NCI-H2171 (cell line): ENCODE results near the gene ABL1.

Source experiments
- DNase-seq: peaks from one replicate; lab custom pipeline; 2025; lab: John Stamatoyannopoulos, UW

Gene ABL1

DNA sequence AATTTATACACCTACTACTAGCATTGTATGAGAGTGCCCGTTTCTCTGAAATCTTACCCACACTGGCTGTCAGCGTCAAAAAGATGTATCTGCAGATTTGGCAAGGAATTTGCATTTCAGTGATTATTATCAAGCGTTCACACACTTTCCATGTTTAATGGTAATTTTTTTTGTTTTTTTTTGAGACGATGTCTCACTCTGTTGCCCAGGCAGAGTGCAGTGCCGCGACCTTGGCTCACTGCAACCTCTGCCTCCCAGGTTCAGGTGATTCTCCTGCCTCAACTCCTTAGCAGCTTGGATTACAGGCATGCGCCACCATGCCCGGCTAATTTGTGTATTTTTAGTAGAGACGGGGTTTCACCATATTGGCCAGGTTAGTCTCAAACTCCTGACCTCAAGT lies 14.3 kb downstream of the ABL1 start:
- no peak for DNase-seq

- DNase-seq = no peak
Measured at GRCh38 chr9:130852801-130853200, 17.7 kb downstream of the ABL1 start.

- DNase-seq = no peak
Measured at GRCh38 chr9:130854092-130854491, 19.0 kb downstream of the ABL1 start.

- DNase-seq = no peak
Measured at GRCh38 chr9:130854835-130855234, 19.8 kb downstream of the ABL1 start.

GRCh38 chr9:130856474-130856873 lies 21.4 kb downstream of the ABL1 start:
- DNase-seq = no peak

DNA sequence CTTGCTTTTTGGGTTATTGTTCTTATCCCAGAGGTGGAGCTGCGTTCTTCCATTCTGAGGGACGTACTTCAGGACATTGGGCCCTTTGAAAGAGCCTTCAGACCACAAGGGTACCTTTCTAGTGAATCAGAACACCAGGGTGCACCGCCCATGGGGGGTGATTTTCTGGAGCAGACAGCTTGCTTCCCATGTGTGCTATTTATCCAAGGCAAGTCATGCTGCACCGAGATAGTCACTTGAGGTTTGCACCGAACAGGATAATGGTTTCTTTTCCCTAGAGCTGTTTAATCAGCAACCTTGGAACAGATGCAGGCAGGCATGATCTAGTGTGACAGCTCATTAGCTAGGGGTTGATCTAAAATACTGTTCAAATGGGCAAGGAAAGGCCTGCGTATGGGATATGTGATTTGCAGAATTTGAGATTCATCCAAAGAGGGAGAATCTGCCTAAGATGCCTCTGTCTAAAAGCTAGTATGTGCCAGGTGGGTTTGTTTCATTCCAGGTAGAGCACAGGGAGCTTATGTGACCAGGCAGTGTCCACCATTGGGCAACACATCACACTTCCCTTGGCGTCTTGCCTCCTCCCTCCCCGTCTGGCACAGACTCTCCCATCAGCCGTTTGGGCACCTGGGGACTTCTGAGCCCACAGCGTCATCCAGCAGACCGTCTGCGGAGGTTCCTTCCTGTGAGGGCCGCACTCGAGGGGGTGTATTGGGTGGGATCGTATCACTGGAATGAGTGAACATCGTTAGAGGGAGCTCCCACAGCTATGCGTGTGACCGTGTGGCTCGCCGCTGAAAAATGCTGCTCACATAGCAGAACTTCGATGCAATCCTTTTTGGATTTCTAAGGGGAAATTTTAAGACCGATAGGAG lies 23.0 kb downstream of the ABL1 start:
- peak; percentile 52 for DNase-seq

GRCh38 chr9:130858739-130859705 lies 24.0 kb downstream of the ABL1 start:
- DNase-seq = no peak

GRCh38 chr9:130860458-130861316 lies 25.6 kb downstream of the ABL1 start:
- no peak for DNase-seq

- no peak for DNase-seq
Measured at GRCh38 chr9:130861372-130862180, 26.5 kb downstream of the ABL1 start.

DNA sequence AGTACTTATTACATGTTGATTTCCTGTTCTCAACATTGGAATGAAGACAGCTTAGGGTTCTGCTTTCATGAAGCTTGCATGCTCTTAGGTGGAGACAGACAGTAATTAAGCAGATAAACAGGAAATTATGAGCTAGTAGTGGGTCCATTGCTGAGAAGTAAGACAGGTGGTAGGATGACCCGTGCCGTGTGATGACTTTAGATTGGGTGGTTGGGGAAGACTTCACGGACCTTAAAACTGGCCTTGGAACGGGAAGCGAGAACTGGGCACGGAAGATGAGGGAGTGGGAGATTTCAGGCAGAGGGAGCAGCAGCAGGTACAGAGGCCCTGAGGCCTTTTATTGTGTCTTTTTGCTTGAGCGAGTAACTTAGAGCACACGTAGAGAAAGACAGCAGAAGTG lies 27.2 kb downstream of the ABL1 start:
- no peak for DNase-seq

DNA sequence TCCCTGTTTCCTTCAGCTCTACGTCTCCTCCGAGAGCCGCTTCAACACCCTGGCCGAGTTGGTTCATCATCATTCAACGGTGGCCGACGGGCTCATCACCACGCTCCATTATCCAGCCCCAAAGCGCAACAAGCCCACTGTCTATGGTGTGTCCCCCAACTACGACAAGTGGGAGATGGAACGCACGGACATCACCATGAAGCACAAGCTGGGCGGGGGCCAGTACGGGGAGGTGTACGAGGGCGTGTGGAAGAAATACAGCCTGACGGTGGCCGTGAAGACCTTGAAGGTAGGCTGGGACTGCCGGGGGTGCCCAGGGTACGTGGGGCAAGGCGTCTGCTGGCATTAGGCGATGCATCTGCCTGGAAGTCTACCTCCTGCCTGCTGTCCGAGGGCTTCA lies 27.7 kb downstream of the ABL1 start:
- no peak for DNase-seq

- DNase-seq = no peak
Measured at GRCh38 chr9:130864541-130864940, 29.5 kb downstream of the ABL1 start.

DNA sequence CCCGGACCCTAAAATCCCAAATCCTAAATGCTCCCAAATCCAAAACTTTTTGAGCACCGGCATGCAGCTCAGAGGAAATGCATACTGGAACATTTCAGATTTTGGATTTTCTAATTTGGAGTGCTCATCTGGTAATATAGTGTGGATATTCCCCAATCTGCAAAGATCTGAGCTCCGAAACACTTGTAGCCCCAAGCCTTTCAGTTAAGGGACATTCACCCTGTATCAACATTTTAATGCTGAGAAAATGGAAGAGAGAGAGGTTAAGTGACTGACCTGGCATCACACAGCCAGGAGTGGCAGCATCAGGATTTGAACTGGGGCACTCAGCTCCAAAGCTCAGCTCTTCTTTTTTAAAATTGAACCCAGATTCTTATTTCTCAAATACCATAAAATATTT lies 30.9 kb downstream of the ABL1 start:
- DNase-seq = no peak

- peak; percentile 23 for DNase-seq
Measured at GRCh38 chr9:130866474-130866965, 31.5 kb downstream of the ABL1 start.

DNA sequence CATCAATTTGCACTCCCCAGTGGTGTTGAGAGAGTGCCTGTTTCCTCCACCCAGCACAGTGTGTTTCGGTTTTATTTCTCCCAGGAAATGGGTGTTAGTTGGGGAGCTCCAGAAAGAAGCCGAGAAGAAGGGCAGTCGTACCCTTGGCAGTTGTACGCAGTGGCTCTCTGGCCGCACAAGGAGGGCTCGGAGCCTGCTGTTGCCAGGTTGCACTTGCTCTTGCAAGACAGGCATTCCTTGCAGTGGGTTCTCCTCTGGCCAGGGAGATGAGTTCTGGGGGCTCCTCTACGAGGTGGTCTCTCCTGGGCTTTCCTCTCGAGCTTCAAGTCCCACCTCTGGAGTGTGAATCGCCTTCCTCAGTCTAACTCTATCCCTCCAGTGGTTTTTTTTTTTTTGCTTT lies 32.5 kb downstream of the ABL1 start:
- DNase-seq = no peak

DNA sequence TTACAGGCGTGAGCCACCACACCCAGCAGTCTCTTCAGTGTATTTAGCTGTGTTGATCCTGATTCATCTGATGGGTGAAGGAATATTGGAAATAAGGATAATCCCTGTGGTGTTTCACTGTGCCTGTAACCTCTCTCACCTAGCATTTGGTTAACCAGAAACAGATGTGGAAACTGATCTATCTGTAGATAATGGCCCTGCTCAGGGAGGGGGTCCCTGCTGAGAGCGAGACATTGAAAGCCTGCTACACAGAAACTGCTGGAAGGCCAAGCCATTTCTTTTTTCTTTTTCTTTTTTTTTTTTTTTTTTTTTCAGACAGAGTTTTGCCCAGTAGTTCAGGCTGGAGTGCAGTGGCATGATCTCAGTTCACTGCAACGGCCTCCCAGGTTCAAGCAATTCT lies 33.2 kb downstream of the ABL1 start:
- no peak for DNase-seq

- no peak for DNase-seq
Measured at GRCh38 chr9:130869250-130869649, 34.2 kb downstream of the ABL1 start.

DNA sequence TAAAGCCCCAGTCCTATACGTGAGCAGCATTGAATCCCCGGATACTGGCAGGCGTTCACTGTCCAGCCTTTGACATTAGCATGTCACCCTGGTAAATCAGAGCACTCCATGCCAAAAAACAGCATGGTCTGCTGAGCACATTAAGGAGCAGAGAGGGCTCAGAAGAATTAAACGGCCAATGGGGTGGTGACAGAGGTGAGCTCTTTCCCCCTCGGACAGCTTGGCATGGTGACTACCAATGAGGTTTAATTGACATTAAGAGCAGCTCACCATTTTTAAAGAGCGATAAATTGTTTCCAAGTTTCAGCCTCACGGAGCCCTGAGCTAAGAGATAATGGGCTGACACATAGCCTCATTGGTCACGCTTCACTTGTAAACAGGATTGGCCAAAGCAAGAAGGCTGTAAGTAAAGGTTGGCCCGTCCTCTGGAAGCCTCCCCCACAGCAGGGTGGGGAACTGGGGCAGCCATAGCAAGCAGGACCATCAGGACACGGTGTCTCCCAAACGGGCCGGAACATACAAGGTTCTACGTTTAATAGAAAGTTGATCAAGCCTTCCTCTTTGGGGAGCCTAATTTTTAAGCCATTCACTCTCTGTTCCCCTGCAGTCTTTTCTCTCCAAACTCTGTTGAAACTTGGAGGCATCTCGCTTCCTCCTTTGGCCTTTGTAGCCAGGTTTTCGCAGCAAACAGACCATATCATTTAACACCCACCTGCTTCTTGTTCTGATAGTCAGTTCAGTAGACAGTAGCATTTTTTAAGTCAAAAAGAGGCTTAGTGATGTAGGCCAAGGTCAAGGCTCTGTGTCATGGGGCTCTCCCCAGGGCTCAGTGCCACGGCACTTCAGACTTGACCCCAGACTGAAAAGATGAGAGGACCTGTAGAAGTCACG lies 35.7 kb downstream of the ABL1 start:
- no peak for DNase-seq

DNA sequence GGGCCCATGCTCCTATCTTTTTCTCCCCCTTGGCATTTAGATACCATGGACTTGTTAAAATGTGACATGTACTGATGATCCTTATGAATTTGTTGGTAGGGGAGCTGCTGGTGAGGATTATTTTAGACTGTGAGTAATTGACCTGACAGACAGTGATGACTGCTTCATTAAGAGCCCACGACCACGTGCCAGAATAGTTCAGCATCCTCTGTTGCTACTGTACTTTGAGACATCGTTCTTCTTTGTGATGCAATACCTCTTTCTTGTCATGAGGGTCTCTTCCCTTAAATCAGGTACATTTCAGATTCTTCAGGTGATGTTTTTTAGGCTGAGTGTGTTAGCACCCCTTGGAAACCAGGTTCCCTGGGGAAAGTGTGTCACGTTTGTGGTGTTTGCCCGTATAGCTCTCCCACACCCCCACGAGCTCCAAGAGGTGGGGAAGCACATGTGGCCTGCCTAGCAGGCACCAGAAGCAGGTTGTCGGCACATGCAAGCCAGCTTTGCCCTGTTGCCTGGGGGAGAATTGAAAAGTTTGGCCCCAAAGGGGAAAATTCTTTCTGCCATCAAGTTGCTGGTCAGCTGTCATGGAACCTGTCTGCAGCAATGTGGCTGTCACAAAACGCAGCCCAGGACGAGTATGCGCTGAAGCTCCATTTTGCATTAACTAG lies 36.5 kb downstream of the ABL1 start:
- no peak for DNase-seq
